Heart left ventricle (tissue), 13 donors: ENCODE data around the gene QPRT.

ENCODE experiments used
- POLR2A ChIP-seq, 2 donors: fragments of 450-650 bp; IDR thresholded peaks; one replicate each; pipeline ENCODE4 v1.6.1; 2017; ENCODE audit warnings: antibody characterized with exemption in 2 of 2, mild to moderate bottlenecking in 2 of 2, moderate library complexity in 2 of 2
- TF ChIP-seq, protein P1 (sequence below), 12 donors: fragments of 200-600 bp; sonication (generic) in 4 of 12; IDR thresholded peaks; one replicate each; pipeline versions ENCODE4 v1.5.0 to v1.8.0; 2018 to 2022; ENCODE audit warnings: antibody characterized with exemption in 12 of 12, mild to moderate bottlenecking in 5 of 12
- donor health status: ischemic (EF 13 %, LVEDD 7.1; RV severe dilation, severe dysfunction).
- donor health status: DM: no; HTN: yes; CAD: no.
- donor health status: DM: no; HTN: no; CAD: no.
- donor health status: ischemic (EF 25% LVEDD 6.9; RV normal size, moderate dysfunction).
- donor health status: ischemic (EF 25% LVEDD 5.7; RV mildly dilated, moderate dysfunction).
- donor health status: ischemic (EF 35%, LVEDD 5.7; RV mildly dilated, moderate dysfunction).
- donor health status: nonischemic (EF 11% LVEDD 7.7; RV severe dilation, severe dysfunction).
- donor health status: DM: yes; HTN: yes; CAD: no.
- donor health status: PGD.
- donor health status: ischemic (EF 29% LVEDD 5.4; RV normal size, mild dysfunction).
- donor health status: nonischemic (EF 23%, LVEDD 6.1; RV moderate dilation, normal function).

DNA sequence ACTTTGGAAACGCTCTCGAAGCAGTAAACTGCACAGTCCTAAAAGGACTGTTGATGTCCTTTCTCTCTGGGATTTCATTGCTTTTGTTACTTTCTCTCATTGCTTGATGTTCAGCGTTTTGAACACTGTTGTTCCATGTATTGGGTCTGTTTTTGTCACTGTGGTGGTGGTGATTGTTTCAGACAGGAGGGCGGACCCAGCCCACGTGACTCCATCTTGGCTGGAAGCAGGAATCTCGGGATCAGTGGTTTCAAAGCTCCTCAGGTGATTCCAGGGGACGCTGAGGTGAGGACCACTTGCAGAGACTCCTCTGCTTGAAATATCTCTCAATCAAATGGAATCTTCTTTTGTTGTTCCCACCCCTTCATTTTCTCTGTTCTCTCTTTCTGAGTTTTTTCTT lies 48.5 kb downstream of the QPRT start:
- TF ChIP-seq, protein P1, sequence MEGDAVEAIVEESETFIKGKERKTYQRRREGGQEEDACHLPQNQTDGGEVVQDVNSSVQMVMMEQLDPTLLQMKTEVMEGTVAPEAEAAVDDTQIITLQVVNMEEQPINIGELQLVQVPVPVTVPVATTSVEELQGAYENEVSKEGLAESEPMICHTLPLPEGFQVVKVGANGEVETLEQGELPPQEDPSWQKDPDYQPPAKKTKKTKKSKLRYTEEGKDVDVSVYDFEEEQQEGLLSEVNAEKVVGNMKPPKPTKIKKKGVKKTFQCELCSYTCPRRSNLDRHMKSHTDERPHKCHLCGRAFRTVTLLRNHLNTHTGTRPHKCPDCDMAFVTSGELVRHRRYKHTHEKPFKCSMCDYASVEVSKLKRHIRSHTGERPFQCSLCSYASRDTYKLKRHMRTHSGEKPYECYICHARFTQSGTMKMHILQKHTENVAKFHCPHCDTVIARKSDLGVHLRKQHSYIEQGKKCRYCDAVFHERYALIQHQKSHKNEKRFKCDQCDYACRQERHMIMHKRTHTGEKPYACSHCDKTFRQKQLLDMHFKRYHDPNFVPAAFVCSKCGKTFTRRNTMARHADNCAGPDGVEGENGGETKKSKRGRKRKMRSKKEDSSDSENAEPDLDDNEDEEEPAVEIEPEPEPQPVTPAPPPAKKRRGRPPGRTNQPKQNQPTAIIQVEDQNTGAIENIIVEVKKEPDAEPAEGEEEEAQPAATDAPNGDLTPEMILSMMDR (IDR thresholded peaks at IDR 0.05): no peak
- TF ChIP-seq POLR2A (IDR thresholded peaks at IDR 0.05): no peak
